ENCODE results near the gene ETV5. TPM values are rescaled to one million over a fixed set of nuclear protein-coding genes. Genes with fewer than 3 reads are reported as not detected.

ETV5 gene
- total RNA-seq, 1 experiment from 2014 or later, result 65.7 TPM

DNA sequence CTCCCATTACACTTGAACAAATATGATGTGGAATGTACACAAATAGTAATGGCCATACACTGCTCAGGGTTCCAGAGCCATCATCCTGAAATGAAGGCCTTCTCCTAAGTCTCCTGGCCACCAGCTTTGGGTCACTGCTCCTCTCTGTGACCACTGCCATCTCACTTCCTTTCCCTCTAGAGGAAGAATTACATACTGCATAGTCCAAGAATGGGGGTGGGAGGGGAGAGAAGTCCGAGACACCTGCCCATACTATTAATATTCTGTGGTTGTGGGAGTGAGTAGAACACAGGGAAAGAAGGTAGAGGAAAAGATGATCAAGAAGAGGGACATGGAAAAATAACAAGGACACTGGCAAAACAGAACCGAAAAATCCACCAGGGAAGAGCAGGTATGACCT lies 20.6 kb downstream of the ETV5 start:
- no peak overlapping the region for H3K4me3 ChIP-seq
- H4K20me1 ChIP-seq (ENCODE audit: insufficient read depth), result peaks cover 12% of the 10 kb centered on the region; the same call in 1 of the 2 replicates
- no peaks in the 10 kb centered on the region for H3K27me3 ChIP-seq (ENCODE audit: insufficient read depth, low read depth)
- no peaks in the 10 kb centered on the region for H3K4me1 ChIP-seq (replicated peaks; ENCODE audit: insufficient read depth)
- CTCF ChIA-PET, result no interaction called here
- no TSS peak for BruUV-seq (replicated peaks)
- no peak overlapping the region for H3K27ac ChIP-seq
- no peaks in the 10 kb centered on the region for H3K79me2 ChIP-seq (ENCODE audit: low read depth)
- no peak overlapping the region for H3K4me2 ChIP-seq
- peaks cover 62% of the 10 kb centered on the region for H3K36me3 ChIP-seq (ENCODE audit: low read depth)
- no peaks in the 10 kb centered on the region for H3K9me2 ChIP-seq (ENCODE audit: insufficient read depth)
- intact Hi-C loops (cut with micrococcal nuclease; ENCODE audit: unreplicated experiment), result no loop called here
- TF ChIP-seq, protein P1, sequence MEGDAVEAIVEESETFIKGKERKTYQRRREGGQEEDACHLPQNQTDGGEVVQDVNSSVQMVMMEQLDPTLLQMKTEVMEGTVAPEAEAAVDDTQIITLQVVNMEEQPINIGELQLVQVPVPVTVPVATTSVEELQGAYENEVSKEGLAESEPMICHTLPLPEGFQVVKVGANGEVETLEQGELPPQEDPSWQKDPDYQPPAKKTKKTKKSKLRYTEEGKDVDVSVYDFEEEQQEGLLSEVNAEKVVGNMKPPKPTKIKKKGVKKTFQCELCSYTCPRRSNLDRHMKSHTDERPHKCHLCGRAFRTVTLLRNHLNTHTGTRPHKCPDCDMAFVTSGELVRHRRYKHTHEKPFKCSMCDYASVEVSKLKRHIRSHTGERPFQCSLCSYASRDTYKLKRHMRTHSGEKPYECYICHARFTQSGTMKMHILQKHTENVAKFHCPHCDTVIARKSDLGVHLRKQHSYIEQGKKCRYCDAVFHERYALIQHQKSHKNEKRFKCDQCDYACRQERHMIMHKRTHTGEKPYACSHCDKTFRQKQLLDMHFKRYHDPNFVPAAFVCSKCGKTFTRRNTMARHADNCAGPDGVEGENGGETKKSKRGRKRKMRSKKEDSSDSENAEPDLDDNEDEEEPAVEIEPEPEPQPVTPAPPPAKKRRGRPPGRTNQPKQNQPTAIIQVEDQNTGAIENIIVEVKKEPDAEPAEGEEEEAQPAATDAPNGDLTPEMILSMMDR (conservative IDR thresholded peaks at IDR 0.05), result no peak
- TF ChIP-seq EZH2 (IDR thresholded peaks at IDR 0.05; ENCODE audit: low read depth), result no peak
- no peak overlapping the region for H2AFZ ChIP-seq
- POLR2A ChIA-PET (ENCODE audit: unreplicated experiment), result interaction anchor here (0.6 kb wide), 1 partner anchor 37 kb away, joined by 9 read pairs; no protein-coding TSS in a partner anchor
- no peaks in the 10 kb centered on the region for H3K9me3 ChIP-seq (ENCODE audit: insufficient read depth, low read depth)
- H3F3A ChIP-seq (ENCODE audit: insufficient read depth, low read depth), result no peaks in the 10 kb centered on the region
- no peak for DNase-seq

DNA sequence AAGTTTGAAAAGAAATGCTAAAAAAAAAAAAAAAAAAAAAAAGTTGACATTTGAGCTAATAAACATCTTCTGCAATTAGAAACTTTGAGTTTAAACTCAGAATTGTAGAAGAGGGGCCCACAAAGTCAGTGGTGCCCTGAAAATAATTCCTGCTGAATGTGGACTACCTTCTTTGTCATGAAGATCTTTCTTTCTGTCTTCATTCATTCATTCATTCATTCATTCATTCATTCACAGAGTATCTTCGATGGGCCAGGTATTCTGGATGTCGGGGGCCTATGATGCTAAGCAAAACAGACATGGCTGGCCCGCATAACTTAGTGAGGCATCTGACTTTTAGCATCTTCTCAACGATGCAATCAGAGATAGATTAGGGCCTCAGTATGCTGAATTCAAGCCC lies 24.6 kb downstream of the ETV5 start:
- peaks cover 50% of the 10 kb centered on the region for H3K36me3 ChIP-seq (ENCODE audit: low read depth)
- H3F3A ChIP-seq (ENCODE audit: insufficient read depth, low read depth), result no peaks in the 10 kb centered on the region; the same call in 1 of the 2 replicates
- H4K20me1 ChIP-seq (ENCODE audit: insufficient read depth), result peaks cover 21% of the 10 kb centered on the region; the same call in 1 of the 2 replicates
- H2AFZ ChIP-seq, result no peak overlapping the region
- H3K4me2 ChIP-seq, result no peak overlapping the region
- H3K79me2 ChIP-seq (ENCODE audit: low read depth), result no peaks in the 10 kb centered on the region
- H3K4me3 ChIP-seq, result no peak overlapping the region
- no peak for DNase-seq
- H3K4me1 ChIP-seq (replicated peaks; ENCODE audit: insufficient read depth), result no peaks in the 10 kb centered on the region
- H3K9me2 ChIP-seq (ENCODE audit: insufficient read depth), result no peaks in the 10 kb centered on the region
- no peak overlapping the region for H3K27ac ChIP-seq
- intact Hi-C loops (cut with micrococcal nuclease; ENCODE audit: unreplicated experiment), result no loop called here
- no peaks in the 10 kb centered on the region for H3K9me3 ChIP-seq (ENCODE audit: insufficient read depth, low read depth)
- CTCF ChIA-PET, result interaction anchor here (0.6 kb wide), 2 partner anchors 21 to 1232 kb away, joined by 4 to 13 read pairs; no protein-coding TSS in a partner anchor
- no peak for TF ChIP-seq EZH2 (IDR thresholded peaks at IDR 0.05; ENCODE audit: low read depth)
- TF ChIP-seq, protein P1 (conservative IDR thresholded peaks at IDR 0.05), result no peak
- BruUV-seq (replicated peaks), result no TSS peak
- POLR2A ChIA-PET (ENCODE audit: unreplicated experiment), result interaction anchor here (0.6 kb wide), 2 partner anchors 89 to 122 kb away, joined by 15 to 19 read pairs; no protein-coding TSS in a partner anchor
- H3K27me3 ChIP-seq (ENCODE audit: insufficient read depth, low read depth), result no peaks in the 10 kb centered on the region

DNA sequence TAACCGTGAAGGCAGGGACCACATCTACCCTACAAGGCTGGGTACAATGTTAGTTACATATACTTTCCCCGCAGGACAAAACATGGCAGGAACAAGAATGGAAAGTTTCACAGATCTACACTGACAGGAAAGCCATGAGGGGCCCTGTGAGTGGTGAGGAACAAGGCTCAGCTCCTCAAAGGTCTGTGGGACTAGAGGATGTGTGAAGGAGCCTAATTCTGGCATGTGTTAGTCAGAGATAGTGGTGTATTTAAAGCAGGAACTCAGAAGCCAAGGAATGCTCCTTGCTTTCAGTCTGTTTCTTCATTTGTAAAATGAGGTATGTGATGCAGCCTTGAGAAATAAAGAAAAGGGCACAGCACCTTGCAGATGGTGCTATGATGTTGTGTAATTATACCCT lies 25.1 kb downstream of the ETV5 start:
- Histone ChIP-seq H3K4me1 (replicated peaks; ENCODE audit: insufficient read depth) (no peaks in the 10 kb centered on the region), H3K27me3 (ENCODE audit: insufficient read depth, low read depth) (no peaks in the 10 kb centered on the region), H3K79me2 (ENCODE audit: low read depth) (no peaks in the 10 kb centered on the region), H2AFZ (no peak overlapping the region), H3K4me2 (no peak overlapping the region), H3K36me3 (ENCODE audit: low read depth) (peaks cover 52% of the 10 kb centered on the region), H3K4me3 (no peak overlapping the region), H4K20me1 (ENCODE audit: insufficient read depth) (peaks cover 21% of the 10 kb centered on the region; the same call in 1 of the 2 replicates), H3K9me2 (ENCODE audit: insufficient read depth) (no peaks in the 10 kb centered on the region), H3F3A (ENCODE audit: insufficient read depth, low read depth) (no peaks in the 10 kb centered on the region; the same call in 1 of the 2 replicates), H3K9me3 (ENCODE audit: insufficient read depth, low read depth) (no peaks in the 10 kb centered on the region), H3K27ac (no peak overlapping the region)
- TF ChIP-seq EZH2 (IDR thresholded peaks at IDR 0.05; ENCODE audit: low read depth), result no peak
- TF ChIP-seq, protein P1 (conservative IDR thresholded peaks at IDR 0.05), result no peak
- no peak for DNase-seq
- POLR2A ChIA-PET (ENCODE audit: unreplicated experiment), result no interaction called here
- intact Hi-C loops (cut with micrococcal nuclease; ENCODE audit: unreplicated experiment), result no loop called here
- CTCF ChIA-PET, result no interaction called here
- BruUV-seq (replicated peaks), result no TSS peak
